Bronchial epithelial cell (primary cell): Measurements from ENCODE around the gene SERGEF. TPM values are rescaled to one million over a fixed set of nuclear protein-coding genes. Genes with fewer than 3 reads are reported as not detected.

Experiments
- DNase-seq: peaks from one replicate; pipeline ENCODE4 v3.0.0-alpha.2; 2010; ENCODE audit warnings: low read depth
- FAIRE-seq: peaks from 2 replicates; lab custom pipeline; 2011; peaks lifted over from hg19 to GRCh38; lab: Jason Lieb, UNC
- H3K27me3 ChIP-seq: 2 replicates; pipeline ENCODE4 v1.5.1; 2011; ENCODE audit warnings: low read length; ENCODE audit not compliant: control insufficient read depth, insufficient read depth
- H3K36me3 ChIP-seq: 2 replicates; pipeline ENCODE4 v1.5.1; 2011; ENCODE audit warnings: low read length; ENCODE audit not compliant: control insufficient read depth, insufficient read depth
- H3K4me3 ChIP-seq: 2 replicates; pipeline ENCODE4 v1.5.1; 2011; ENCODE audit warnings: mild to moderate bottlenecking, low read depth, low read length, control low read depth
- CTCF ChIP-seq: IDR thresholded peaks from 2 replicates; pipeline ENCODE4 v1.5.1; 2011; ENCODE audit warnings: mild to moderate bottlenecking, moderate library complexity, low read length, control low read depth, inconsistent platforms; ENCODE audit not compliant: insufficient read depth, severe bottlenecking
- total RNA-seq: library from RNA; depleted of rRNA; stranded (reverse); fragments of >200 nt; gene quantifications from 2 replicates; pipeline ENCODE4 v1.2.1, GENCODE V29; 2014

SERGEF gene
- total RNA-seq, 1 donor from 2014 or later: 29.2 TPM

- Histone ChIP-seq H3K4me3 (no peak overlapping the region), H3K36me3 (no peaks in the 10 kb centered on the region), H3K27me3 (no peaks in the 10 kb centered on the region)
- TF ChIP-seq CTCF: no peak
- DNase-seq (no peak), FAIRE-seq (no peak)
These were observed 54.4 kb downstream of the SERGEF start for GRCh38 chr11:17958446-17958845.

GRCh38 chr11:17954395-17955252, 58.2 kb downstream of the SERGEF start:
- H3K27me3 ChIP-seq: no peaks in the 10 kb centered on the region
- no peak for TF ChIP-seq CTCF
- no peaks in the 10 kb centered on the region for H3K36me3 ChIP-seq
- no peak for DNase-seq
- no peak overlapping the region for H3K4me3 ChIP-seq
- no peak for FAIRE-seq

GRCh38 chr11:17952487-17952886, 60.4 kb downstream of the SERGEF start:
- no peak for TF ChIP-seq CTCF
- DNase-seq (no peak), FAIRE-seq (no peak)
- Histone ChIP-seq H3K36me3 (no peaks in the 10 kb centered on the region), H3K27me3 (no peaks in the 10 kb centered on the region), H3K4me3 (no peak overlapping the region)

- Histone ChIP-seq H3K27me3 (no peaks in the 10 kb centered on the region), H3K36me3 (peaks cover 2% of the 10 kb centered on the region), H3K4me3 (no peak overlapping the region)
- DNase-seq (no peak), FAIRE-seq (no peak)
- no peak for TF ChIP-seq CTCF
These were observed 61.0 kb downstream of the SERGEF start for GRCh38 chr11:17951685-17952388.

- Histone ChIP-seq H3K4me3 (no peak overlapping the region), H3K27me3 (no peaks in the 10 kb centered on the region), H3K36me3 (peaks cover 2% of the 10 kb centered on the region)
- FAIRE-seq (no peak), DNase-seq (no peak)
- no peak for TF ChIP-seq CTCF
These were observed 62.2 kb downstream of the SERGEF start for GRCh38 chr11:17950644-17951043.
